Osteocyte (in vitro differentiated cells): ENCODE results near the gene DMAC1. TPM values are rescaled to one million over a fixed set of nuclear protein-coding genes. Genes with fewer than 3 reads are reported as not detected.

Source experiments
- DNase-seq: peaks from one replicate; pipeline ENCODE4 v3.0.0; 2021; ENCODE audit warnings: mixed read lengths; ENCODE audit not compliant: unreplicated experiment; ENCODE audit errors: extremely low spot score
- H3K27ac Mint-ChIP-seq: one replicate; pipeline ENCODE4 v1.8.0; 2021; ENCODE audit warnings: mild to moderate bottlenecking, mixed read lengths; ENCODE audit not compliant: unreplicated experiment
- H3K27me3 Mint-ChIP-seq: one replicate; pipeline ENCODE4 v1.8.0; 2021; ENCODE audit warnings: mixed read lengths; ENCODE audit not compliant: unreplicated experiment
- H3K36me3 Mint-ChIP-seq: one replicate; pipeline ENCODE4 v1.8.0; 2021; ENCODE audit warnings: mixed read lengths; ENCODE audit not compliant: unreplicated experiment
- H3K4me1 Mint-ChIP-seq: one replicate; pipeline ENCODE4 v1.8.0; 2021; ENCODE audit warnings: mixed read lengths; ENCODE audit not compliant: unreplicated experiment
- H3K4me3 Mint-ChIP-seq: one replicate; pipeline ENCODE4 v1.8.0; 2021; ENCODE audit warnings: mild to moderate bottlenecking, moderate library complexity, mixed read lengths; ENCODE audit not compliant: unreplicated experiment
- H3K9me3 Mint-ChIP-seq: one replicate; pipeline ENCODE4 v1.8.0; 2021; ENCODE audit warnings: mixed read lengths; ENCODE audit not compliant: unreplicated experiment
- long read RNA-seq: library from polyadenylated mRNA; unstranded; transcript quantifications from one replicate; pipeline ENCODE4 v2.0.0, GENCODE V29; 2021
- total RNA-seq: library from RNA; stranded (reverse); gene quantifications from 2 replicates; pipeline ENCODE4 v1.2.1, GENCODE V29; 2021
- TF ChIP-seq, protein P1 (sequence below): fragments of 200-600 bp; sonication (generic); IDR thresholded peaks from 2 replicates; pipeline ENCODE4 v1.5.0; 2021; ENCODE audit warnings: antibody characterized with exemption, mild to moderate bottlenecking, moderate library complexity

Gene DMAC1
- 41.1 and 41.6 TPM in 2 replicates for total RNA-seq
- long read RNA-seq, transcript DMAC1-201 (2 exons, 2,755 nt), result major isoform, 29 of 43 reads
- long read RNA-seq, partial matches to known transcripts, result 6 of 43 reads
- long read RNA-seq, other reads (novel, unspliced or antisense), result 8 of 43 reads

DNA sequence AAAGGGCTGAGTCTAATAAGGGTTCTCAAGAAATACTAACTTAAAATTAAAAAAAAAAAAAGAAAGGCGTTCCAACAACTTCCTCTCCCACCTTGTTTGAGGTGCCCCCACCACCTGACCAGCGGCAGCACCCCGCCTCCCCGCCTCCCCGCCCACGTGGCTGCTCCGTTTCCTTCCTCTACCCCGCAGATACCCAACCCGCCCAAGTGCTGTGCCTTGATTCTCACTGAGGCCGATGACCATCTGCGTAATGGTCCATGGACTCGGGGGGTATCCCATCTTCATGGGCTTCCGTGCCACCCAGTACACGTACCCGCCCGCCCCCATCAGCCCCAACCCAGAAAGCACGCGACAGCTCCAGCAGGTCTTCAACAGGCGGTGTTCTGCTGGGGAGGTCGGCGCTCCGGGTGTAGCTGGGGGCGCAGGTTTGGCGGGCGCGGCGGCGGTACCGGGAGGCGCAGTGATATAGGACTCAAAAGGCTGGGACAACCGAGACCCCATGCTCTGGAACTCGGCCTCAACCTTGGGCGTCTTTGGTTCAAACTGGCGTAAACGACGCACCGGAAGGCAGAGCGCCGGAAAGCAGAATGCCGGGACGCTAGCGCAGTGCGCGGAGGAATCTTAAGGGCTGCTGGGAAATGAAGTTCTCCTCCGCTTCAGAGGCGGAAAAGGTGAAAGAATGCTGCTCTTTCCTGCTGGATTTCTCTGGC is at the start of gene DMAC1:
Gene DMAC1, minus strand, starts transcription at position 545 of the 710 bp plus-strand sequence. Its CDS starts 44 bp downstream, at position 501.
- peaks cover 2% of the 10 kb centered on the region for H3K27me3 Mint-ChIP-seq
- H3K4me3 Mint-ChIP-seq, result peak within 1 kb of the TSS; percentile 85
- TF ChIP-seq, protein P1, sequence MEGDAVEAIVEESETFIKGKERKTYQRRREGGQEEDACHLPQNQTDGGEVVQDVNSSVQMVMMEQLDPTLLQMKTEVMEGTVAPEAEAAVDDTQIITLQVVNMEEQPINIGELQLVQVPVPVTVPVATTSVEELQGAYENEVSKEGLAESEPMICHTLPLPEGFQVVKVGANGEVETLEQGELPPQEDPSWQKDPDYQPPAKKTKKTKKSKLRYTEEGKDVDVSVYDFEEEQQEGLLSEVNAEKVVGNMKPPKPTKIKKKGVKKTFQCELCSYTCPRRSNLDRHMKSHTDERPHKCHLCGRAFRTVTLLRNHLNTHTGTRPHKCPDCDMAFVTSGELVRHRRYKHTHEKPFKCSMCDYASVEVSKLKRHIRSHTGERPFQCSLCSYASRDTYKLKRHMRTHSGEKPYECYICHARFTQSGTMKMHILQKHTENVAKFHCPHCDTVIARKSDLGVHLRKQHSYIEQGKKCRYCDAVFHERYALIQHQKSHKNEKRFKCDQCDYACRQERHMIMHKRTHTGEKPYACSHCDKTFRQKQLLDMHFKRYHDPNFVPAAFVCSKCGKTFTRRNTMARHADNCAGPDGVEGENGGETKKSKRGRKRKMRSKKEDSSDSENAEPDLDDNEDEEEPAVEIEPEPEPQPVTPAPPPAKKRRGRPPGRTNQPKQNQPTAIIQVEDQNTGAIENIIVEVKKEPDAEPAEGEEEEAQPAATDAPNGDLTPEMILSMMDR, result no peak
- H3K36me3 Mint-ChIP-seq, result peaks cover 15% of the 10 kb centered on the region
- peak; percentile 86 for DNase-seq
- H3K4me1 Mint-ChIP-seq, result peaks cover 10% of the 10 kb centered on the region
- no peaks in the 10 kb centered on the region for H3K9me3 Mint-ChIP-seq
- H3K27ac Mint-ChIP-seq, result peak within 1 kb of the TSS; percentile 82

DNA sequence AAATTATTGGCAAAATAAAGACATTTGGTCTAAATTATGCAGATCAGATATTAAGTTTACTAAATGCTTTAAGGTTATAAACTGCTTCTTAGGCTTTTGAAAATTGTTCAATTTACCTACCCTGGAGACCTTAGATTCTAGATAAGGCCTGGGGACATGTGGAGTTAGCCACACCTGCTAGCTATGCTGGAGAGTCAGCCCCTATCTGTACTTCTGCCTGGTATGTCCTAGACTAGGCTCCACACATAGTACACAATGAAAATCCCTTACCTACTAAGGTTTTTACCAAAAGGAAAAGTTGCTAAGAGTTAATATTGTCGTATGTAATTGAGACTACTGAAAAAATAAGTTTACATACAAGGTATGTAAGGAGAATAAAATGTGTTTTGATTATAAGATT is 49.8 kb upstream of the DMAC1 start:
- TF ChIP-seq, protein P1, result no peak
- Mint-ChIP-seq H3K27ac (no peak overlapping the region), H3K4me1 (no peaks in the 10 kb centered on the region)

DNA sequence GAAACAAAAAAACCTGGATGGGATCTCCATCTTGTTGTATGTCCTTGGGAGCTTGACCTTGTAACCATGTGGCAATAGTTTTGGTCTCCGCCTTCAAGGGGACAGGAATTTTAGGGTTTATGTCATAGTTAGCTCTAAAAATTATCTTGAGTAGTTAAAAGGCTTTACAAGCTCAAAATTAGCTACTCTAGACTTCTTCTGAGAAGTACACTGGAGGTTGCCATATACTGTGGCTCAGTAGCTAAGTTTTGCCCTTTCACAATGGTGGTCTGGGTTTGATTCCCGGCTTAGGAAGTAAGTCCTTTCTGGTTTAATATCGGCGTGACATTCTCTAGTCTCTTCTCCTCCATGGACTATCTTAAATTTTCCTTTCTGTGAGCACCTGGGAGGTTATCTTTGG is 48.9 kb upstream of the DMAC1 start:
- H3K4me3 Mint-ChIP-seq, result no peak overlapping the region
- H3K4me1 Mint-ChIP-seq, result no peaks in the 10 kb centered on the region
- DNase-seq, result no peak
- H3K9me3 Mint-ChIP-seq, result peaks cover 16% of the 10 kb centered on the region
- TF ChIP-seq, protein P1, result no peak
- no peaks in the 10 kb centered on the region for H3K36me3 Mint-ChIP-seq
- H3K27me3 Mint-ChIP-seq, result no peaks in the 10 kb centered on the region
- H3K27ac Mint-ChIP-seq, result no peak overlapping the region

More for the DNA sequence above, 49.8 kb upstream of the DMAC1 start:
- no peak for DNase-seq
- Mint-ChIP-seq H3K36me3 (no peaks in the 10 kb centered on the region), H3K27me3 (no peaks in the 10 kb centered on the region), H3K4me3 (no peak overlapping the region), H3K9me3 (peaks cover 22% of the 10 kb centered on the region)

DNA sequence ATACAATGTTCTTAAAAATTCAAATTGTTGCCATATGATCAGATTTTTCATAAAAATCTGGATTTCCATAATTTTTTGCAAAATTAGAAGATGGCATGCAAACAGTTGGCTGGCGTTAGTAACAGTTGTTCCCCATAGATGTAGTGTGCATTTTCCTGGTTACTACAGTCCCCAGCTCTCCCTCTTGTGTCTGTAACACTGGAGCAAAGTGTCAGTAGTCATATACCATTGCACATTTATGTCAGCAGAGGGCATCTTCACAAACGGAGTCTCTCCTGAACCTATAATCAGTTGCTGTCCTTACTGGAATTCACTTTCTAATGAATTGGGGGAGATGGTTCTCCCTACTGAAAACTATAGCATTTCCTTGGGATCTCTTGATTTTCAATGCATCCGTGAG is 44.7 kb upstream of the DMAC1 start:
- no peaks in the 10 kb centered on the region for H3K4me1 Mint-ChIP-seq
- no peaks in the 10 kb centered on the region for H3K36me3 Mint-ChIP-seq
- TF ChIP-seq, protein P1, result peak; percentile 24
- no peak overlapping the region for H3K27ac Mint-ChIP-seq
- no peak for DNase-seq
- no peaks in the 10 kb centered on the region for H3K27me3 Mint-ChIP-seq
- H3K4me3 Mint-ChIP-seq, result no peak overlapping the region
- H3K9me3 Mint-ChIP-seq, result no peaks in the 10 kb centered on the region

GRCh38 chr9:7841831-7842230 is 42.3 kb upstream of the DMAC1 start:
- no peaks in the 10 kb centered on the region for H3K4me1 Mint-ChIP-seq
- H3K9me3 Mint-ChIP-seq, result peaks cover under 1% of the 10 kb centered on the region

More at GRCh38 chr9:7841831-7842230, 42.3 kb upstream of the DMAC1 start:
- DNase-seq, result no peak
- Mint-ChIP-seq H3K27me3 (no peaks in the 10 kb centered on the region), H3K36me3 (no peaks in the 10 kb centered on the region), H3K4me3 (no peak overlapping the region), H3K27ac (no peak overlapping the region)
- TF ChIP-seq, protein P1, result no peak
